ENCODE results near the gene SUN1. TPM values are rescaled to one million over a fixed set of nuclear protein-coding genes. Genes with fewer than 3 reads are reported as not detected.
A peak's percentile ranks its signal among the peaks of the same experiment; 100 is the strongest.

Gene SUN1
- total RNA-seq, 1 donor from 2014 or later = 111 TPM

DNA sequence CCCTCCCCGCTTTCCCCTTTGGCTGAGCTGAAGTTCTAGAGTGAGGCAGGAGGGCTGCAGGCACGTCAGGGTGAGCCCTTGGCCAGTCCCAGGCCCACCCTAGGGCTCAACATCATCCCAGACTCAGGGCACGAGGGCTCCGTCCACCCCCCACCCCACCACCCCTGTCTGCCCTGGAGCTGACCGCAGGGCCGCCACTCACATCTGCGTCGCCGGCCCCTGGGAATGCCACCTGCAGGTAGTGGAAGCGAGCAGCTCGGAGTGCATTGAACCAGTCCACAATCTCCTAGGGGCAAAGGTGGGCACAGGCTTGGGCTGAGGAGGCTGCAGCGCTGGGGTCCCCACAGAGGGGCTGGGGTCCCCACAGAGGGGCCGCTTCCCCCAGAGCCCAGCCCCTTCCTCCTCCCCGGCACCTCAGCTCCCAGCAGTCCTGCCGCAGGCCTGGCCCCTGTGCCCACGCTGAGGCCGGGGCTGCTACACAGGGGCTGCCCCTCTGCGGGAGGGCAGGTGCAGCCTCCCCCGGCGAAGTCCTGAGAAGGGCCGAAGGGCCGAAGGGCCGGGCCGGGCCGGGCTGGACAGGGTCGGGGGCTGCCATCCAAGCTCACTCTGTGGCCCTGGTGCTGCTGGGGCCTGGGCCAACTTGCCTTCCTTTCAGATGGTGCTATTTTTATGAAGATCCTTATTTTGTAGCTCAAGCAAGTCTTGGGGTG lies 68.2 kb downstream of the SUN1 start:
- ATAC-seq = no peak
- H3K27ac ChIP-seq = no peak overlapping the region
- TF ChIP-seq, protein P1, sequence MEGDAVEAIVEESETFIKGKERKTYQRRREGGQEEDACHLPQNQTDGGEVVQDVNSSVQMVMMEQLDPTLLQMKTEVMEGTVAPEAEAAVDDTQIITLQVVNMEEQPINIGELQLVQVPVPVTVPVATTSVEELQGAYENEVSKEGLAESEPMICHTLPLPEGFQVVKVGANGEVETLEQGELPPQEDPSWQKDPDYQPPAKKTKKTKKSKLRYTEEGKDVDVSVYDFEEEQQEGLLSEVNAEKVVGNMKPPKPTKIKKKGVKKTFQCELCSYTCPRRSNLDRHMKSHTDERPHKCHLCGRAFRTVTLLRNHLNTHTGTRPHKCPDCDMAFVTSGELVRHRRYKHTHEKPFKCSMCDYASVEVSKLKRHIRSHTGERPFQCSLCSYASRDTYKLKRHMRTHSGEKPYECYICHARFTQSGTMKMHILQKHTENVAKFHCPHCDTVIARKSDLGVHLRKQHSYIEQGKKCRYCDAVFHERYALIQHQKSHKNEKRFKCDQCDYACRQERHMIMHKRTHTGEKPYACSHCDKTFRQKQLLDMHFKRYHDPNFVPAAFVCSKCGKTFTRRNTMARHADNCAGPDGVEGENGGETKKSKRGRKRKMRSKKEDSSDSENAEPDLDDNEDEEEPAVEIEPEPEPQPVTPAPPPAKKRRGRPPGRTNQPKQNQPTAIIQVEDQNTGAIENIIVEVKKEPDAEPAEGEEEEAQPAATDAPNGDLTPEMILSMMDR (IDR thresholded peaks at IDR 0.05) = no peak
- H3K4me3 ChIP-seq = no peak overlapping the region
- no peaks in the 10 kb centered on the region for H3K27me3 ChIP-seq (ENCODE audit: low read depth)
- no peaks in the 10 kb centered on the region for H3K9me3 ChIP-seq
- H3K4me1 ChIP-seq = peaks cover 11% of the 10 kb centered on the region
- H3K36me3 ChIP-seq = peaks cover 51% of the 10 kb centered on the region
- no peak for DNase-seq
- intact Hi-C loops (cut with DNase I) = no loop called here

DNA sequence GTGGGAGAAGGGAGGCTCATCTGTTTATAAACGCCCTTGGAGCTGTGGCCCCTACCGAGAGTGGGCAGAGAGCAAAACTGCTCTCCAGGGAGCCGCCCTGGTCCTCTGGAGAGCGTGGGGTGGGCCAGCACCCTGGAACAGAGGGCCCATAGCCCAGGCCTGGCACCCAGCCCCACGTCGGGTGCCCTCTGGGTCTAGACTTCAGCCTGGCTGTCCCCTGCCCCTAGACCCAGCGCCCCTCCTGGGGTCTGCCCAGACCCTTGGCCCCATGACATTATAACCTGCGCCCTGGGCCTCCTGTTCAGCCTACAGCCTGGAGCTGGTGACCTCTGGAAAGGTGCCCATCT lies 68.7 kb downstream of the SUN1 start:
- H3K27ac ChIP-seq = no peak overlapping the region
- DNase-seq (no peak), ATAC-seq (peak; percentile 14 to 16)
- H3K4me3 ChIP-seq = no peak overlapping the region
- TF ChIP-seq, protein P1 (IDR thresholded peaks at IDR 0.05) = no peak
- peaks cover 11% of the 10 kb centered on the region for H3K4me1 ChIP-seq
- peaks cover 46% of the 10 kb centered on the region for H3K36me3 ChIP-seq
- no peaks in the 10 kb centered on the region for H3K27me3 ChIP-seq (ENCODE audit: low read depth)
- intact Hi-C loops (cut with DNase I) = no loop called here
- H3K9me3 ChIP-seq = no peaks in the 10 kb centered on the region

DNA sequence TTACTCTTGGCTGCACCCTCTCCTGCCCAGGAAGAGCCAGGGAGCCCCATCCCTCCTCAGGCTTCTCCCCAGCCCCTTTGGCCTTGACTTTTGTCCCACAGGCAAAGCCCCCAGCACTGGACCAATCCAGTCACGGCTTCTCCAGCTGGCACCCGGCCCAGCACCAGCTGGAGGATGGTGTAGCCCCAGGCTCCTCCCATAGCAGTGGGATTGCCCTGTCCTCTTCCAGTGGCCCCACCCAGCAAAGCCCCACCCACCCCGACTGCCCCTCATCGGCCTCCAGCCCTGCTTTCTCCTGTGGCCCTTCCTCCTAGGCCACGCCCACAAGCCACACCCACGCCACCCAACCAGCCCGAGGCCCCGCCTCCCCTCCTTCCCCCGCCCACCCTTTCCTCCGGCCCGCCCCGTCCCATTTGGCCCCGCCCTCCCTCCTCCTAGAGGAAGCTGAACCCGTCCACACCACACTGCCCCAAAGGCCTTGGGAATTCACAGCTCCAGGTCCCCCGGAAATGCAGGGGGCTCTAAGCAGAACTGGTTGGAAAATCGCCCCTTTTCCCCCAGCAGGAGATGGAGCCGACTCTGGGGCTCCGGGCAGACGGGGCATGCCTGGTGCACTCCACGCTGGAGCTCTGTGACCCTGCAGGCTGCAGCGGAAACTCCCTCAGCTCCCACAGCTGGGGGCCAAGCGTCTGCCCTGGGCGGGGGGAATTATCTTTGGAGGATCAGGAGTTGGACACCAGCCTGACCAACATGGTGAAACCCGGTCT lies 69.3 kb downstream of the SUN1 start:
- H3K4me3 ChIP-seq = no peak overlapping the region
- TF ChIP-seq, protein P1 (IDR thresholded peaks at IDR 0.05) = no peak
- peak; percentile 89 for DNase-seq
- H3K36me3 ChIP-seq = peaks cover 40% of the 10 kb centered on the region
- intact Hi-C loops (cut with DNase I) = no loop called here
- peak; percentile 72 to 73 for ATAC-seq
- no peak overlapping the region for H3K27ac ChIP-seq
- peaks cover 11% of the 10 kb centered on the region for H3K4me1 ChIP-seq
- no peaks in the 10 kb centered on the region for H3K27me3 ChIP-seq (ENCODE audit: low read depth)
- H3K9me3 ChIP-seq = no peaks in the 10 kb centered on the region

DNA sequence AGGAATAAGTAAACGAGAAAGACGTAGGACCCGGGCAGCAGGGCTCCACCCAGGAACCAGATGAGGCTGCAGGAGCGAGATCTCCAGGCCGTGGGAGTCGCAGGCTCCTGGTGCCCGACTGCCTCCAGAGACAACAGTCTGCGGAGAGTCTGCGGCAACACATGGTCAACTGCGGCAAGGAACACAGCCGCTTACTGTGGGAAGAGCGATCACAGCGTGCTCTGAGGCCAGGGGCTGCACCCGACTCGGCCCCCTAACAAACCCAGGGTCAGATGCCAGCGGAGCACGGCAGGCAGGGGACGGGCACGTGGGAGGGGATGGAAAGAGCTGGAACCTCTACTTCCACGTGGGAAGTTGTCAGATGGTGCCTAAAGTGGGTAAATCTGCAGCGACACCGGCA lies 70.7 kb downstream of the SUN1 start:
- Histone ChIP-seq H3K4me1 (peaks cover 6% of the 10 kb centered on the region), H3K27me3 (ENCODE audit: low read depth) (no peaks in the 10 kb centered on the region), H3K9me3 (no peaks in the 10 kb centered on the region), H3K4me3 (no peak overlapping the region), H3K27ac (no peak overlapping the region), H3K36me3 (peaks cover 26% of the 10 kb centered on the region)
- ATAC-seq (no peak), DNase-seq (no peak)
- intact Hi-C loops (cut with DNase I) = no loop called here
- TF ChIP-seq, protein P1 (IDR thresholded peaks at IDR 0.05) = no peak

DNA sequence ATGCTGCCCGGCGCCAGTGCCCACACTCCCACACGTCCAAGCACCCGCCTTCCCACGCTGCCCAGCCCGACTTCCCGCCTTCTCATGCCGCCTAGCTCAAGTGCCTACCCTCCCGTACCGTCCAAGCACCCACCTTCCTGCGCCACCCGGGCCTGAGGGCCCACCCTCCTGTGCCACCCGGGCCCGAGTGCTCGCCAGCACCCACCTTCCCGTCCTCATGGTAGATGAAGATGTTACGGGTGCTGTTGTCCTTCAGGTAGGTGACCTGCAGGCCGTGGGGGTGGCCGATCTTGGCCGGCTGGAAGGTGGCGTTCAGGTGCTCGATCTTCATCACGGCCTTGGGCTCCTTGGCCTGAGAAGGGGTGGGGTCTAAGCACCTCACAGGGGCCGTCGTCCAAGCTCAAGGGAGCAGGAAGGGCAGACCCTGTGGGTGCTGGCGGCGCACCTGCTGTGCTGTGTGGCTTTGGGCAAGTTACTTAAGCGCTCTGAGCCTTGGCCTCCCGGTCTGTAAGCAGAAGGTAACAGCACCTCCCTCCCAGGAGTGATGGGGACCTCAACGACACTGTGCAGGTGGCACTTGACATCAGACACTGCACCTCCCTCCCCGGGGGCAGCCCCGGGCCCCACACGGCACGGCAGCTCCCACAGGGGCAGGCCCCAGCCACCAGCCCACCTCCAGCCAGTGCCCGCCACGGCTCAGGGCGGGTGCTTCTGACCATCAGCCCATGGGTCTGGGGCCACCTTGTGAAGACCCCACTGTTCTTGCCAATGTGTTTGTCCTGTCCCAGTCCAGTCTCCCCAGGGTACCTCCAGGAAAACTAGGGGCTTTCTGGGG lies 71.9 kb downstream of the SUN1 start:
- no peak for ATAC-seq
- Histone ChIP-seq H3K4me1 (peaks cover 6% of the 10 kb centered on the region), H3K9me3 (no peaks in the 10 kb centered on the region), H3K36me3 (peaks cover 14% of the 10 kb centered on the region), H3K4me3 (no peak overlapping the region), H3K27me3 (ENCODE audit: low read depth) (no peaks in the 10 kb centered on the region), H3K27ac (no peak overlapping the region)
- no peak for DNase-seq
- intact Hi-C loops (cut with DNase I) = no loop called here
- TF ChIP-seq, protein P1 (IDR thresholded peaks at IDR 0.05) = no peak
